B cell (primary cell): Measurements from ENCODE around the gene TRMO.

Source experiments
- EZH2 ChIP-seq: IDR thresholded peaks from 2 replicates; pipeline ENCODE4 v1.6.1; 2012; ENCODE audit warnings: borderline replicate concordance, low read depth, mild to moderate bottlenecking, moderate library complexity, low read length; ENCODE audit not compliant: insufficient read depth, poor library complexity, severe bottlenecking
- TF ChIP-seq, protein P1 (sequence below): fragments of 200-600 bp; IDR thresholded peaks from one replicate; pipeline ENCODE4 v1.8.0; 2022; ENCODE audit warnings: antibody characterized with exemption, mild to moderate bottlenecking

DNA sequence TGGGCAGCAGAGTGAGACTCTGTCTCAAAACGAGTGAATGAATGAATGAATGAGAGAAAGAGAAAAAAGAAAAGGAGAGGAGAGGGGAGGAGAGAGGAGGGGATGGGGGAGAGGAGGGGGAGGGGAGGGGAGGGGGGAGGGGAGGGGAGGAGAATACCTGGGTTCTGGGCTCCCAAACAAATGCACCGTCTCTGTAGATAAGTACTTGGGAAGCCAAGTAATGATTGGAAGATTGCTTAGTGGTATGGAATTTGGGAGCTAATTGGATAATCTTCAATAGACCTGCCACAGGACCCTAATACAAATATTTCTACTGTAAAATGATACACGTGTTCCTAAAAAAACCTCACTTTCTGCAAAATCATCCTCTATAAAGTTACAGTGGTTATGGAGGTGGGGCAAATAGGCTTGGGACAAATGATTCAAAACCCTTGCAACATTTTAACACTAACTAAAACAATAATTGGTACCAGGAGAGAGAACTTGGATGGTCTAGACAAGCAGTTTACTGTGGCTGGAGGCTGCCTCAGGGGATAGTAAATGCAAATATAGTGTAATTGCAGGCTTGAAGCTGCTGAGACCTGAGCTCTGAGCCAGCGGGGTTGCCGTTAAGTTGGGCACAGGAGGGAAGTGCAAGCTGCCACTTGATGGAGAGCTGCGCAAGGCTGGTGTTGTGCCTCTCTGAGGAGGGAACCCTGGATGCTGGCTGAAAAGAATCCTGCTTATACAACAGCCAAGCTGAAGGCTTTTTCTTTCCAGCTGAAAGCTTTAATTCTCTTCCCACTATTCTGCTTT is 12.2 kb upstream of the TRMO start:
- TF ChIP-seq, protein P1, sequence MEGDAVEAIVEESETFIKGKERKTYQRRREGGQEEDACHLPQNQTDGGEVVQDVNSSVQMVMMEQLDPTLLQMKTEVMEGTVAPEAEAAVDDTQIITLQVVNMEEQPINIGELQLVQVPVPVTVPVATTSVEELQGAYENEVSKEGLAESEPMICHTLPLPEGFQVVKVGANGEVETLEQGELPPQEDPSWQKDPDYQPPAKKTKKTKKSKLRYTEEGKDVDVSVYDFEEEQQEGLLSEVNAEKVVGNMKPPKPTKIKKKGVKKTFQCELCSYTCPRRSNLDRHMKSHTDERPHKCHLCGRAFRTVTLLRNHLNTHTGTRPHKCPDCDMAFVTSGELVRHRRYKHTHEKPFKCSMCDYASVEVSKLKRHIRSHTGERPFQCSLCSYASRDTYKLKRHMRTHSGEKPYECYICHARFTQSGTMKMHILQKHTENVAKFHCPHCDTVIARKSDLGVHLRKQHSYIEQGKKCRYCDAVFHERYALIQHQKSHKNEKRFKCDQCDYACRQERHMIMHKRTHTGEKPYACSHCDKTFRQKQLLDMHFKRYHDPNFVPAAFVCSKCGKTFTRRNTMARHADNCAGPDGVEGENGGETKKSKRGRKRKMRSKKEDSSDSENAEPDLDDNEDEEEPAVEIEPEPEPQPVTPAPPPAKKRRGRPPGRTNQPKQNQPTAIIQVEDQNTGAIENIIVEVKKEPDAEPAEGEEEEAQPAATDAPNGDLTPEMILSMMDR: no peak
- no peak for TF ChIP-seq EZH2
